HepG2 (cell line): ENCODE data around the gene BRD8. TPM values are rescaled to one million over a fixed set of nuclear protein-coding genes. Genes with fewer than 3 reads are reported as not detected.

Experiments
- ATAC-seq: fragments of 200-7000 bp; cut with Tn5 transposase; 3 replicates; pipeline ENCODE4 v1.9.1; 2020; ENCODE audit warnings: mild to moderate bottlenecking, moderate library complexity
- BruUV-seq: library from RNA; stranded (reverse); fragments of 400-500 nt; replicated peaks from 2 replicates; lab custom pipeline; 2021; lab: Mats Ljungman, UMichigan
- CTCF ChIA-PET: fragments of 300-600 bp; formaldehyde crosslinking; extraction: SDS; loops from one replicate; lab custom pipeline; 2021; ENCODE audit warnings: low total read pairs, inconsistent platforms, low intra/inter-chr PET ratio; lab: Yijun Ruan, JAX
- POLR2A ChIA-PET: fragments of 350-600 bp; sonication (Branson Sonifier 250); formaldehyde crosslinking; loops from one replicate; lab custom pipeline; 2020; ENCODE audit warnings: antibody characterized with exemption, inconsistent platforms; lab: Yijun Ruan, JAX
- DNase-seq: peaks from one replicate; pipeline ENCODE4 v3.0.0-alpha.2; 2015; ENCODE audit warnings: low spot score
- FAIRE-seq: peaks from 3 replicates; lab custom pipeline; 2011; peaks lifted over from hg19 to GRCh38; lab: Jason Lieb, UNC
- H2AFZ ChIP-seq: one replicate; pipeline ENCODE4 v1.6.1; 2011; ENCODE audit warnings: low read length, inconsistent platforms
- H3K27ac ChIP-seq: fragments of 300-600 bp; 3 replicates; pipeline ENCODE4 v1.8.0; 2011; ENCODE audit warnings: mixed run types, mild to moderate bottlenecking, mixed read lengths, low read length, inconsistent platforms; ENCODE audit not compliant: insufficient read depth; ENCODE audit errors: extremely low read length
- H3K27me3 ChIP-seq, 2 experiments: fragments of 200-600 bp in 1 of 2; 2 replicates in 1 of 2; 3 replicates in 1 of 2; pipeline versions ENCODE4 v1.6.0 to v1.8.0; 2011; ENCODE audit warnings: low read length in 2 of 2, mild to moderate bottlenecking in 2 of 2, moderate library complexity in 2 of 2, inconsistent platforms in 1 of 2; ENCODE audit not compliant: insufficient read depth in 2 of 2, control insufficient read depth in 1 of 2
- H3K36me3 ChIP-seq, 2 experiments: fragments of 200-600 bp in 1 of 2; replicated peaks in 1 of 2; 2 replicates in 1 of 2; 3 replicates in 1 of 2; pipeline versions ENCODE4 v1.5.1 to v1.8.0; 2011; ENCODE audit warnings: low read length in 2 of 2, inconsistent platforms in 1 of 2; ENCODE audit not compliant: insufficient read depth in 2 of 2, control insufficient read depth in 1 of 2
- H3K4me1 ChIP-seq: 2 replicates; pipeline ENCODE4 v1.5.1; 2012; ENCODE audit warnings: low read length, inconsistent platforms; ENCODE audit not compliant: insufficient read depth
- H3K4me2 ChIP-seq: 2 replicates; pipeline ENCODE4 v1.6.0; 2011; ENCODE audit warnings: low read depth, low read length, inconsistent platforms
- H3K4me3 ChIP-seq, 3 experiments: fragments of 200-600 bp in 1 of 3; sonication (generic), shearing (Covaris generic) in 1 of 3; replicated peaks in 1 of 3; 2 replicates each; pipeline ENCODE4 v1.5.1; 2011 to 2016; ENCODE audit warnings: low read length in 3 of 3, inconsistent platforms in 2 of 3, low read depth in 2 of 3, mild to moderate bottlenecking in 2 of 3, control low read depth in 1 of 3, mixed read lengths in 1 of 3; ENCODE audit not compliant: insufficient read depth in 1 of 3
- H3K79me2 ChIP-seq: one replicate; pipeline ENCODE4 v1.6.1; 2011; ENCODE audit warnings: low read length, inconsistent platforms; ENCODE audit not compliant: insufficient read depth
- H3K9ac ChIP-seq: 2 replicates; pipeline ENCODE4 v1.6.0; 2011; ENCODE audit warnings: mild to moderate bottlenecking, low read depth, low read length, inconsistent platforms; ENCODE audit not compliant: insufficient read depth
- H3K9me3 ChIP-seq: 2 replicates; pipeline ENCODE4 v1.5.1; 2012; ENCODE audit warnings: mild to moderate bottlenecking, low read length
- H4K20me1 ChIP-seq: 2 replicates; pipeline ENCODE4 v1.6.0; 2011; ENCODE audit warnings: inconsistent platforms, mild to moderate bottlenecking, low read length, moderate library complexity; ENCODE audit not compliant: insufficient read depth
- ATF7-NPFF ChIP-seq: sonication (generic); formaldehyde crosslinking; IDR thresholded peaks from 2 replicates; pipeline ENCODE4 v1.8.1; 2023; ENCODE audit warnings: mild to moderate bottlenecking, low read depth, missing genetic modification reagents, moderate library complexity
- EHMT2 ChIP-seq: fragments of 200-600 bp; sonication (generic); IDR thresholded peaks from 2 replicates; pipeline ENCODE4 v1.7.0; 2017; ENCODE audit warnings: antibody characterized with exemption, low read depth, low read length, borderline replicate concordance
- ELF3 ChIP-seq: IDR thresholded peaks from 2 replicates; pipeline ENCODE4 v1.6.1; 2016; ENCODE audit warnings: missing genetic modification reagents, missing compliant biosample characterization
- HOXA3 ChIP-seq: sonication (generic); formaldehyde crosslinking; IDR thresholded peaks from 2 replicates; pipeline ENCODE4 v1.5.0; 2020; ENCODE audit warnings: missing genetic modification reagents
- JUNB ChIP-seq: sonication (generic); formaldehyde crosslinking; IDR thresholded peaks from 2 replicates; pipeline ENCODE4 v1.8.0; 2022; ENCODE audit warnings: missing genetic modification reagents, mild to moderate bottlenecking, borderline replicate concordance
- NFE2 ChIP-seq: sonication (generic); formaldehyde crosslinking; IDR thresholded peaks from 2 replicates; pipeline ENCODE4 v1.4.0; 2020; ENCODE audit warnings: missing genetic modification reagents
- NFE2L2 ChIP-seq: fragments of 150-350 bp; IDR thresholded peaks from 2 replicates; pipeline ENCODE4 v1.6.1; 2014; ENCODE audit warnings: low read length
- RCOR2 ChIP-seq: IDR thresholded peaks from 2 replicates; pipeline ENCODE4 v1.6.1; 2016; ENCODE audit warnings: missing biosample characterization, missing genetic modification reagents
- REPIN1 ChIP-seq: sonication (generic); formaldehyde crosslinking; IDR thresholded peaks from 2 replicates; pipeline ENCODE4 v1.8.0; 2022; ENCODE audit warnings: missing genetic modification reagents, low read depth, mild to moderate bottlenecking, borderline replicate concordance
- RNF2 ChIP-seq: fragments of 450-650 bp; conservative IDR thresholded peaks from 2 replicates; pipeline ENCODE4 v1.6.1; 2016; ENCODE audit warnings: low read depth
- ZBTB21 ChIP-seq: sonication (generic); formaldehyde crosslinking; IDR thresholded peaks from 2 replicates; pipeline ENCODE4 v1.4.0; 2020; ENCODE audit warnings: missing genetic modification reagents
- ZNF12 ChIP-seq: sonication (generic); formaldehyde crosslinking; IDR thresholded peaks from 2 replicates; pipeline ENCODE4 v1.5.0; 2020; ENCODE audit warnings: missing genetic modification reagents
- ZNF672 ChIP-seq: sonication (generic); formaldehyde crosslinking; IDR thresholded peaks from 2 replicates; pipeline ENCODE4 v1.8.1; 2022; ENCODE audit warnings: missing genetic modification reagents
- ZNF790 ChIP-seq: sonication (generic); formaldehyde crosslinking; IDR thresholded peaks from 2 replicates; pipeline ENCODE4 v1.8.0; 2022; ENCODE audit warnings: missing genetic modification reagents, mild to moderate bottlenecking, borderline replicate concordance
- WGBS: methylation state at CpG from one replicate; pipeline ENCODE4 v1.1.6; 2017; ENCODE audit warnings: low lambda C conversion rate; 5-methylcytosine and 5-hydroxymethylcytosine counted together
- in situ Hi-C: cut with HindIII; loops from 2 replicates; pipeline ENCODE4 v1.10.0; 2017; ENCODE audit warnings: low pct_unique_long_range_greater_than_20kb; ENCODE audit not compliant: extremely low pct_ligation_motif_present
- intact Hi-C: fragments of 100-400 bp; cut with micrococcal nuclease; formaldehyde crosslinking; loops from one replicate; pipeline ENCODE4 v1.10.0; 2022; ENCODE audit not compliant: unreplicated experiment
- polyA plus RNA-seq, 8 experiments: library from polyadenylated mRNA; depleted of rRNA in 3 of 8; stranded (reverse) in 7 of 8; unstranded in 1 of 8; fragments of >200 nt; fragmentation: Illumina TruSeq in 4 of 8; extraction: Trizol in 4 of 8; gene quantifications; 2 replicates each; pipeline versions ENCODE4 v1.2.1 to v1.2.3, GENCODE V29; 2011 to 2016; ENCODE audit warnings: low read depth in 4 of 8, missing spikeins in 1 of 8, mixed read lengths in 1 of 8; ENCODE audit not compliant: insufficient read depth in 1 of 8
- total RNA-seq, 5 experiments: library from RNA; depleted of rRNA; stranded (reverse); fragments of >200 nt; fragmentation: Illumina TruSeq; extraction: Trizol; gene quantifications; 2 replicates each; pipeline ENCODE4 v1.2.3, GENCODE V29; 2016; ENCODE audit warnings: low read depth in 1 of 5
- TF ChIP-seq, protein P1 (sequence below): sonication (generic); formaldehyde crosslinking; conservative IDR thresholded peaks from 2 replicates; pipeline ENCODE4 v1.4.0; 2020; ENCODE audit warnings: missing genetic modification reagents
- TF ChIP-seq, protein P2 (sequence below): fragments of 450-650 bp; IDR thresholded peaks from 2 replicates; pipeline ENCODE4 v1.6.1; 2017
- TF ChIP-seq, protein P3 (sequence below): sonication (generic); formaldehyde crosslinking; IDR thresholded peaks from 2 replicates; pipeline ENCODE4 v1.9.0; 2021; ENCODE audit warnings: mild to moderate bottlenecking, missing genetic modification reagents

BRD8 gene
- total and polyA plus RNA-seq, 2 of the 13 experiments (the other 11 are each of a cell fraction or from before 2014, with no cell fraction given), result 62.5 to 71.1 TPM

DNA sequence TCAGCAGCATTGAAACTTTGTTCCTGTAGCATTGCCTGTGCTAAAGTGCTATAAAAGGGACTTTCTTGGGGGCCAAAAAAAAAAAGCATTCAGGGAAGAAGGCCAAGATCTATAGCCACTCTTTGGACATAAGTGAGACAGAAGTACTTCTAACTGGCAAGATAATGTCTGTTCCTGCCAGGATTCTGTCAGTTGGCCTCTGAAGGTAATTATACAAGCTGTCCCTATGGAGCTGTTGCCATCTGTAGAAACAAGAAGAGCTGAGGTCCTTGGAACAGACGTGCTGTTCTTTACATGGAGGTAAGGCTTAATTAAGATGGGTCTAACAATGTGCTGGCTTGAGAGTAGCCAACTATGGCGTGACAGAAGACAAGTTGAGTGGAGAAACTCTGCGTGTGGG is 10.2 kb upstream of the BRD8 start (continued):
- TF ChIP-seq NFE2, result no peak

DNA sequence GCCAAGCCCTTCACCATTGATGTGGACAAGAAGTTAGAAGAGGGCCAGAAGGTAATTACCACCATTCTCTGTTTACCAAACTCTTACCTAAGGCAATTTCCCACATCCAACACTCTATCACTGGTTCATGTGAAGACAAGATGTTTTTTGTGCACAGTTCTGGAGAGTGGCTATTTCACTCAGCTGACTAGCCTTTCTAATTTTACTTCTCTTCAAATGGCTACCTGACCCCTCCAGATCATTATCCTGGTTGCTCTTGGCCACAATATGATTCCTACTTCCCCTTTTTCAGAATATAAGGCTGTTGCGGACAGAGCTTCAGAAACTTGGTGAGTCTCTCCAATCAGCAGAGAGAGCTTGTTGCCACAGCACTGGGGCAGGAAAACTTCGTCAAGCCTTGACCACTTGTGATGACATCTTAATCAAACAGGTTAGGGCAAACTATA is 7.6 kb upstream of the BRD8 start:
- WGBS, result 98% methylated on average over 2 of the region's 2 CpGs
- DNase-seq (no peak), FAIRE-seq (no peak), ATAC-seq (no peak)
- BruUV-seq, result no TSS peak
- H3K9ac ChIP-seq, result no peak overlapping the region
- H3K4me1 ChIP-seq, result peaks cover 4% of the 10 kb centered on the region
- no peak overlapping the region for H3K27ac ChIP-seq
- no peak overlapping the region for H3K4me2 ChIP-seq
- in situ Hi-C loops, result loop anchor here (25.0 kb wide), 1 partner anchor 226 kb away; no protein-coding TSS in a partner anchor
- H3K79me2 ChIP-seq, result no peaks in the 10 kb centered on the region
- intact Hi-C loops, result no loop called here
- no peak overlapping the region for H2AFZ ChIP-seq
- TF ChIP-seq RCOR2 (CRISPR knock-in tag) (no peak), HOXA3 (CRISPR knock-in tag) (no peak), EHMT2 (no peak), RNF2 (no peak), REPIN1 (CRISPR knock-in tag) (no peak), ZNF672 (CRISPR knock-in tag) (no peak), NFE2L2 (no peak), ZNF790 (CRISPR knock-in tag) (no peak), ZNF12 (CRISPR knock-in tag) (no peak), JUNB (no peak), ATF7-NPFF (no peak), ZBTB21 (no peak), ELF3 (CRISPR knock-in tag) (no peak)
- TF ChIP-seq, protein P1, sequence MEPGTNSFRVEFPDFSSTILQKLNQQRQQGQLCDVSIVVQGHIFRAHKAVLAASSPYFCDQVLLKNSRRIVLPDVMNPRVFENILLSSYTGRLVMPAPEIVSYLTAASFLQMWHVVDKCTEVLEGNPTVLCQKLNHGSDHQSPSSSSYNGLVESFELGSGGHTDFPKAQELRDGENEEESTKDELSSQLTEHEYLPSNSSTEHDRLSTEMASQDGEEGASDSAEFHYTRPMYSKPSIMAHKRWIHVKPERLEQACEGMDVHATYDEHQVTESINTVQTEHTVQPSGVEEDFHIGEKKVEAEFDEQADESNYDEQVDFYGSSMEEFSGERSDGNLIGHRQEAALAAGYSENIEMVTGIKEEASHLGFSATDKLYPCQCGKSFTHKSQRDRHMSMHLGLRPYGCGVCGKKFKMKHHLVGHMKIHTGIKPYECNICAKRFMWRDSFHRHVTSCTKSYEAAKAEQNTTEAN (CRISPR knock-in tag), result no peak
- TF ChIP-seq, protein P2, sequence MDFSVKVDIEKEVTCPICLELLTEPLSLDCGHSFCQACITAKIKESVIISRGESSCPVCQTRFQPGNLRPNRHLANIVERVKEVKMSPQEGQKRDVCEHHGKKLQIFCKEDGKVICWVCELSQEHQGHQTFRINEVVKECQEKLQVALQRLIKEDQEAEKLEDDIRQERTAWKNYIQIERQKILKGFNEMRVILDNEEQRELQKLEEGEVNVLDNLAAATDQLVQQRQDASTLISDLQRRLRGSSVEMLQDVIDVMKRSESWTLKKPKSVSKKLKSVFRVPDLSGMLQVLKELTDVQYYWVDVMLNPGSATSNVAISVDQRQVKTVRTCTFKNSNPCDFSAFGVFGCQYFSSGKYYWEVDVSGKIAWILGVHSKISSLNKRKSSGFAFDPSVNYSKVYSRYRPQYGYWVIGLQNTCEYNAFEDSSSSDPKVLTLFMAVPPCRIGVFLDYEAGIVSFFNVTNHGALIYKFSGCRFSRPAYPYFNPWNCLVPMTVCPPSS, result no peak
- TF ChIP-seq, protein P3, sequence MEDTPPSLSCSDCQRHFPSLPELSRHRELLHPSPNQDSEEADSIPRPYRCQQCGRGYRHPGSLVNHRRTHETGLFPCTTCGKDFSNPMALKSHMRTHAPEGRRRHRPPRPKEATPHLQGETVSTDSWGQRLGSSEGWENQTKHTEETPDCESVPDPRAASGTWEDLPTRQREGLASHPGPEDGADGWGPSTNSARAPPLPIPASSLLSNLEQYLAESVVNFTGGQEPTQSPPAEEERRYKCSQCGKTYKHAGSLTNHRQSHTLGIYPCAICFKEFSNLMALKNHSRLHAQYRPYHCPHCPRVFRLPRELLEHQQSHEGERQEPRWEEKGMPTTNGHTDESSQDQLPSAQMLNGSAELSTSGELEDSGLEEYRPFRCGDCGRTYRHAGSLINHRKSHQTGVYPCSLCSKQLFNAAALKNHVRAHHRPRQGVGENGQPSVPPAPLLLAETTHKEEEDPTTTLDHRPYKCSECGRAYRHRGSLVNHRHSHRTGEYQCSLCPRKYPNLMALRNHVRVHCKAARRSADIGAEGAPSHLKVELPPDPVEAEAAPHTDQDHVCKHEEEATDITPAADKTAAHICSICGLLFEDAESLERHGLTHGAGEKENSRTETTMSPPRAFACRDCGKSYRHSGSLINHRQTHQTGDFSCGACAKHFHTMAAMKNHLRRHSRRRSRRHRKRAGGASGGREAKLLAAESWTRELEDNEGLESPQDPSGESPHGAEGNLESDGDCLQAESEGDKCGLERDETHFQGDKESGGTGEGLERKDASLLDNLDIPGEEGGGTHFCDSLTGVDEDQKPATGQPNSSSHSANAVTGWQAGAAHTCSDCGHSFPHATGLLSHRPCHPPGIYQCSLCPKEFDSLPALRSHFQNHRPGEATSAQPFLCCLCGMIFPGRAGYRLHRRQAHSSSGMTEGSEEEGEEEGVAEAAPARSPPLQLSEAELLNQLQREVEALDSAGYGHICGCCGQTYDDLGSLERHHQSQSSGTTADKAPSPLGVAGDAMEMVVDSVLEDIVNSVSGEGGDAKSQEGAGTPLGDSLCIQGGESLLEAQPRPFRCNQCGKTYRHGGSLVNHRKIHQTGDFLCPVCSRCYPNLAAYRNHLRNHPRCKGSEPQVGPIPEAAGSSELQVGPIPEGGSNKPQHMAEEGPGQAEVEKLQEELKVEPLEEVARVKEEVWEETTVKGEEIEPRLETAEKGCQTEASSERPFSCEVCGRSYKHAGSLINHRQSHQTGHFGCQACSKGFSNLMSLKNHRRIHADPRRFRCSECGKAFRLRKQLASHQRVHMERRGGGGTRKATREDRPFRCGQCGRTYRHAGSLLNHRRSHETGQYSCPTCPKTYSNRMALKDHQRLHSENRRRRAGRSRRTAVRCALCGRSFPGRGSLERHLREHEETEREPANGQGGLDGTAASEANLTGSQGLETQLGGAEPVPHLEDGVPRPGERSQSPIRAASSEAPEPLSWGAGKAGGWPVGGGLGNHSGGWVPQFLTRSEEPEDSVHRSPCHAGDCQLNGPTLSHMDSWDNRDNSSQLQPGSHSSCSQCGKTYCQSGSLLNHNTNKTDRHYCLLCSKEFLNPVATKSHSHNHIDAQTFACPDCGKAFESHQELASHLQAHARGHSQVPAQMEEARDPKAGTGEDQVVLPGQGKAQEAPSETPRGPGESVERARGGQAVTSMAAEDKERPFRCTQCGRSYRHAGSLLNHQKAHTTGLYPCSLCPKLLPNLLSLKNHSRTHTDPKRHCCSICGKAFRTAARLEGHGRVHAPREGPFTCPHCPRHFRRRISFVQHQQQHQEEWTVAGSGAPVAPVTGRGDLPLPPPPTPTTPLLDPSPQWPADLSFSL (CRISPR knock-in tag), result no peak
- ChIA-PET POLR2A (no interaction called here), CTCF (no interaction called here)
- H3K9me3 ChIP-seq, result no peaks in the 10 kb centered on the region
- no peaks in the 10 kb centered on the region for H4K20me1 ChIP-seq
- H3K36me3 ChIP-seq, result peaks cover 29 to 91% of the 10 kb centered on the region in 2 experiments
- no peaks in the 10 kb centered on the region for H3K27me3 ChIP-seq
- H3K4me3 ChIP-seq, result no peak overlapping the region
